Loucy (cell line): ENCODE measurements around the gene ROPN1B.

Experiments used
- EZH2phosphoT487 ChIP-seq: fragments of 200-600 bp; IDR thresholded peaks from 2 replicates; pipeline ENCODE4 v1.6.1; 2018; ENCODE audit warnings: antibody characterized with exemption, mild to moderate bottlenecking, moderate library complexity, borderline replicate concordance
- TF ChIP-seq, protein P1 (sequence below): fragments of 200-600 bp; sonication (generic); conservative IDR thresholded peaks from 2 replicates; pipeline ENCODE4 v1.5.1; 2014; ENCODE audit warnings: mild to moderate bottlenecking, antibody characterized with exemption, low read length

DNA sequence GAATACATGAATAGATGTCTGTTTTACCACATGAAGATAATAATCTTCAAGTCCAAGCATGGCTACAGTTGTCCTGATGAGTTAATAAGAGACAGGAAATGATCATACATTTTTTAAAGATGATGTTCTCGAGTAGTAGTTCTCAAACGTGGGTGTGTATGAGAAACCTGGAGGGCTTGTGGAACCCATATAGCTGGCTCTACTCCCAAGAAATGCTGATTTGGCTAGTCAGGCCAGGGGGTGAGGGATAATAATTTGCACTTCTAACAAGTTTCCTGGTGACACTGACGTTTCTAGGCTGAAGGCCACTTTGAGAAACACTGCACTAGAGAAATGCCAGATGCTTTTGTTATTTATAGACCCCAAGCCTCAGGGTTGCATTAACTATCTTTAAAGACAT is 37.0 kb downstream of the ROPN1B start:
- TF ChIP-seq, protein P1, sequence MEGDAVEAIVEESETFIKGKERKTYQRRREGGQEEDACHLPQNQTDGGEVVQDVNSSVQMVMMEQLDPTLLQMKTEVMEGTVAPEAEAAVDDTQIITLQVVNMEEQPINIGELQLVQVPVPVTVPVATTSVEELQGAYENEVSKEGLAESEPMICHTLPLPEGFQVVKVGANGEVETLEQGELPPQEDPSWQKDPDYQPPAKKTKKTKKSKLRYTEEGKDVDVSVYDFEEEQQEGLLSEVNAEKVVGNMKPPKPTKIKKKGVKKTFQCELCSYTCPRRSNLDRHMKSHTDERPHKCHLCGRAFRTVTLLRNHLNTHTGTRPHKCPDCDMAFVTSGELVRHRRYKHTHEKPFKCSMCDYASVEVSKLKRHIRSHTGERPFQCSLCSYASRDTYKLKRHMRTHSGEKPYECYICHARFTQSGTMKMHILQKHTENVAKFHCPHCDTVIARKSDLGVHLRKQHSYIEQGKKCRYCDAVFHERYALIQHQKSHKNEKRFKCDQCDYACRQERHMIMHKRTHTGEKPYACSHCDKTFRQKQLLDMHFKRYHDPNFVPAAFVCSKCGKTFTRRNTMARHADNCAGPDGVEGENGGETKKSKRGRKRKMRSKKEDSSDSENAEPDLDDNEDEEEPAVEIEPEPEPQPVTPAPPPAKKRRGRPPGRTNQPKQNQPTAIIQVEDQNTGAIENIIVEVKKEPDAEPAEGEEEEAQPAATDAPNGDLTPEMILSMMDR: no peak
- TF ChIP-seq EZH2phosphoT487: no peak
